GM12864 (cell line): ENCODE results near the gene SRRT.

Experiments
- DNase-seq: peaks from one replicate; pipeline ENCODE4 v3.0.0-alpha.2; 2011; ENCODE audit warnings: low read depth
- H3K4me3 ChIP-seq: 2 replicates; pipeline ENCODE4 v1.5.1; 2011; ENCODE audit warnings: mild to moderate bottlenecking, low read depth, low read length, control low read depth
- CTCF ChIP-seq: IDR thresholded peaks from 2 replicates; pipeline ENCODE4 v1.5.1; 2011; ENCODE audit warnings: low read depth, mild to moderate bottlenecking, moderate library complexity, low read length, control low read depth, inconsistent platforms; ENCODE audit errors: missing control alignments

The SRRT gene

GRCh38 chr7:100887516-100888290 lies 12.8 kb downstream of the SRRT start:
- H3K4me3 ChIP-seq = peak overlapping the region; percentile 90
- DNase-seq = peak; percentile 61
- no peak for TF ChIP-seq CTCF

DNA sequence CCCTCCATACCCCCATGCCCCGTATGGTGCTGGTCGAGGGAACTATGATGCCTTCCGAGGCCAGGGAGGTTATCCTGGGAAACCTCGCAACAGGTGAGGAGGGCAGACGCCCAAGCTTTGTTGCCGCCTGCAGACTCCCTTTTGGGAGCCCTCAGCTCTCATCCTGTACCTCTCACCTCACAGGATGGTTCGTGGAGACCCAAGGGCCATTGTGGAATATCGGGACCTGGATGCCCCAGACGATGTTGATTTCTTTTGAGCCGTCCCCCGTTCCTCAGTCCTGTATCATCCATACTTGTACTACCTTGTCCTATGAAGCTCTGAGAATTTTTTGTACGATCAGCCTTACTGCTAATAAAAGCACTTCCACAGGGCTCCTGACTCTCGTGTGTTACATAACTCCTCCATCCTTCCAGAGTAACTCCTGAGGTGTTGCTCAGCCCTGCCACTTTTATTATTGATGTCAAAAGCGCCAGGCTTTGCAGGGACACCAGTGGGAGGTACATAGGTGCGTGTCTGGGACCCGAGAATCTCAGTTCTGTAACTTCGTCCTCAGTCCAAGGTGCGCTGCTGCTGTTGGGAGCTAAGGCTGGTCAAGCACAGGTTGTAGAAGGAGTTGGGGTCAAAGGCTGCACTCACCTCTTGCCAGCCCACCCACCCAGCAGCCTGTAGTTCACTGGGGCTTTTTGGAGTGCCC lies 13.5 kb downstream of the SRRT start:
- TF ChIP-seq CTCF = no peak
- no peak for DNase-seq

DNA sequence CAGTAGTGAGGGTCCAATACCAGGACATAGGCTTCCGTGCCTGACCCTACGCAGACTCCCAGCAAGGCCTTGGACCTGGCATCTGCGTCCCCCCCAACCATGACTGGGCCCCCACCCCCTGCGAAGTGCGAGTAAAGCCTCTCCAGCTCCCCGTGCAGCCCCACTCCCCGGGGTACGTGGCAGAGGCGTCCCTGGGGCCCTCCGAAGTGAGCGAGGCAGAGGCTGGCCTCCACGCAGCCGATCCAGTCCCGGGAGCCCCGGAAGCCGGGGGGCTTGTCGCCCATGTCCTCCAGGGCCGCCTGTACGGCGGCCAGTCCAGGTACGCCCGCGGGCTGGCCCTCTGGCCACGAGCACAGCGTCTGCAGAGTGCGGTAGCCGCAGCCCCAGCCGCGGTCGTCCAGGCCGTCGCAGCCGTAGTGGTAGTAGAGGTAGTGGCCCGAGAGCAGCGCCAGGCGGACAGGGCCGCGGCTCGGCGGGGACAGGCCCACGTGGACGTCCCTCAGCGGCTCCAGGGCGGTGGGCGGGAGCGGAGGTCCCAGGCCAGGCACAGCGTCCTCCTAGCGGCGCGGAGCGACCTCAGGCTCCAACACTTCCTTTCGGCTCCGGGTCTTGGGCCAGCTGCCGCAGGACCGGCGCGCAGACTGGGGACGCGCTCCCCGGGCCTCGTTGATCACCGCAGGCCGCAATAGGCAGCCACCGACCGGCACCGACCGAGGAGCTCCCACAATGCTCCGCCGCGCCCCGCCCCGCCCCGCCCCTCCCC lies 14.3 kb downstream of the SRRT start, which contains the start of gene UFSP1:
Gene UFSP1, minus strand, starts transcription at position 728 of the 763 bp plus-strand sequence. Its CDS starts 444 bp downstream, at position 284.
- peak within 1 kb of the TSS; percentile 90 for H3K4me3 ChIP-seq
- DNase-seq = no peak
- TF ChIP-seq CTCF = peak; percentile 1

More for the DNA sequence above, 13.5 kb downstream of the SRRT start:
- H3K4me3 ChIP-seq = peak overlapping the region; percentile 90

- no peak for DNase-seq
- H3K4me3 ChIP-seq = peak overlapping the region; percentile 55
- TF ChIP-seq CTCF = no peak
Measured at GRCh38 chr7:100890653-100891567, 16.0 kb downstream of the SRRT start.

DNA sequence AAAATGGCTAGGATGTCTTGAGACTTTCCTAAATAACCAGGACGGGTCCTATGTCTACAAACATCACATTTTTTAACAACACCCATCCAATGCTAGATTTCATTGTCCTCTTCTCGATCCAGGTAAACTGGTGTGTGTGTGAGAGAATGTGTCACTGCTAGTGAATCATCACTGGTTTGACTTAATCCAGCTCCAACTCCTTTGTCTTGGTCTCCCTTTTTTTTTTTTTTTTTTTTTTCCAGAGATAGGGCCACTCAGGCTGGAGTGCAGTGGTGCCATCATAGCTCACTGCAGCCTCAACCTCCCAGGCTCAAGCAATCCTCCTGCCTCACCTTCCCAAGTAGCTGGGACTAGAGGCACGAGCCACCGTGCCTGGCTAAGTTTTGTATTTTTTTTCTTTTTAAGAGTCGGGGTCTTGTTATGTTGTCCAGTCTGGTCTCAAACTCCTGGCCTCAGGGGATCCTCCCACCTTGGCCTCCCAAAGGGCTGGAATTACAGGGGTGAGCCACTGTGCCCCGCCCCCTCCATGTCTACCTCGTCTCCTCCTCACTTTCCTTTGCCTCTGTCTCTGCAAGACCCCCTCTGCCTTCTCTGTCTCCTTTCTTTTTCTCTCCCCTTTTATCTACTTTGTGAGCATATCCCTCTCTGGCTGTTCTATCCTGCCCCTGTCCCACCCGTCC lies 16.8 kb downstream of the SRRT start:
- no peak for TF ChIP-seq CTCF
- no peak overlapping the region for H3K4me3 ChIP-seq
- DNase-seq = no peak
